ENCODE results near the gene PTCD2. TPM values are rescaled to one million over a fixed set of nuclear protein-coding genes. Genes with fewer than 3 reads are reported as not detected.
A peak's percentile ranks its signal among the peaks of the same experiment; 100 is the strongest.

The PTCD2 gene
- total and polyA plus RNA-seq, 9 of the 15 experiments (the other 6 are each of a cell fraction or from before 2014, with no cell fraction given) = 11.9 to 28.5 (median 18.6) TPM

DNA sequence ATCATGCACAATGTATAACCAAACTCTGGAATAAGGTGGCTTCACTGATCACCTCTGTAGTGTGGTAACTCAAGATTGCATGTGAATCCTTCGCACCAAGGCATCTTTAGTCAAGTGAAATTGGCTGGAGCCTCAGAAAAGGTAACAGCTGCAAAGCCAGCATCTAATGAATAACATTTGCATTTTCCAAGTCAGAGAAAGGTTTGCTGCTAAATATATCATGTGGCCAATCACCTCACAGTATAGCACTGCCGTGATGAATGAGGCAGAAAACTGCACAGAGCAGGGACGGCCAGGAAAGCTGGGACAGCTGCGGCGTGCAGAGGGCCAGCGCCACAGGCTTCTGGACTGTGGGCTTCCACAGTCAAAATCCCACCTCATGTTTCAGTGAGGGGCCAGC lies 18.6 kb upstream of the PTCD2 start:
- Histone ChIP-seq H4K20me1 (replicated peaks; ENCODE audit: control insufficient read depth, insufficient read depth, low read length) (no peaks in the 10 kb centered on the region), H3K4me1 (replicated peaks in 1 of 2; ENCODE audit: control insufficient read depth in 2 of 2, insufficient read depth in 2 of 2, low read length in 2 of 2) (peaks cover 3 to 27% of the 10 kb centered on the region in 2 experiments; a peak in 4 of 5 replicates), H3K9me1 (ENCODE audit: control insufficient read depth, insufficient read depth, low read length) (no peaks in the 10 kb centered on the region), H3K4me2 (ENCODE audit: insufficient read depth, low read length) (no peak overlapping the region), H3K9me3 (replicated peaks; ENCODE audit: control insufficient read depth, insufficient read depth, low read depth, low read length) (no peaks in the 10 kb centered on the region), H3K9ac (ENCODE audit: insufficient read depth in 1 of 2, low read depth in 2 of 2, low read length in 2 of 2) (peak overlapping the region in 1 of 2 experiments; percentile 77; a peak in 2 of 4 replicates), H3K27ac (ENCODE audit: extremely low read depth, low read depth, low read length) (no peak overlapping the region), H3K36me3 (ENCODE audit: control insufficient read depth, insufficient read depth, low read length) (peaks cover 52% of the 10 kb centered on the region; the same call in 2 of the 3 replicates), H3K27me3 (ENCODE audit: control insufficient read depth in 2 of 2, insufficient read depth in 2 of 2, low read length in 2 of 2) (no peaks in the 10 kb centered on the region), H3K4me3 (no peak overlapping the region), H3K79me2 (ENCODE audit: control insufficient read depth, insufficient read depth, low read length) (peaks cover 91% of the 10 kb centered on the region), H2AFZ (ENCODE audit: low read depth, low read length) (no peak overlapping the region)
- in situ Hi-C loops (cut with MboI) = loop anchor here (25.0 kb wide), 1 partner anchor 514 kb away; no protein-coding TSS in a partner anchor
- ATAC-seq (peak; percentile 45), FAIRE-seq (no peak), DNase-seq (ENCODE audit: extremely low read depth in 1 of 4, low spot score in 3 of 4) (no peak)
- ChIA-PET CTCF (ENCODE audit: low intra/inter-chr PET ratio) (no interaction called here), POLR2A (interaction anchor here (1.7 kb wide), 1 partner anchor 9 kb away, joined by 8 read pairs; no protein-coding TSS in a partner anchor)
- 85% methylated on average over 6 of the region's 6 CpGs for WGBS (ENCODE audit: insufficient coverage, low coverage, missing lambda C conversion rate)
- no TSS peak for BruUV-seq (replicated peaks)
- TF ChIP-seq, protein P1, sequence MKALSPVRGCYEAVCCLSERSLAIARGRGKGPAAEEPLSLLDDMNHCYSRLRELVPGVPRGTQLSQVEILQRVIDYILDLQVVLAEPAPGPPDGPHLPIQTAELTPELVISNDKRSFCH (CRISPR knock-in tag; IDR thresholded peaks at IDR 0.05) = no peak
- TF ChIP-seq, protein P1 (tag; IDR thresholded peaks at IDR 0.05) = no peak
- TF ChIP-seq SAFB2 (IDR thresholded peaks at IDR 0.05; ENCODE audit: borderline replicate concordance, low read depth, low read length, severe bottlenecking) = no peak
- no peak for TF ChIP-seq SMAD3 (CRISPR knock-in tag; conservative IDR thresholded peaks at IDR 0.05)
- TF ChIP-seq SMAD4 (CRISPR knock-in tag; conservative IDR thresholded peaks at IDR 0.05) = no peak
- TF ChIP-seq DDX20 (tag; IDR thresholded peaks at IDR 0.05; ENCODE audit: low read depth) = no peak
- no peak for TF ChIP-seq TAF9B (IDR thresholded peaks at IDR 0.05; ENCODE audit: partially characterized antibody)
- TF ChIP-seq HNRNPLL (IDR thresholded peaks at IDR 0.05; ENCODE audit: low read depth, low read length, poor library complexity, severe bottlenecking) = no peak
- TF ChIP-seq NFYB (IDR thresholded peaks at IDR 0.05; ENCODE audit: extremely low read depth, insufficient read length) = no peak
- TF ChIP-seq TEAD2 (tag; IDR thresholded peaks at IDR 0.05) = no peak
- TF ChIP-seq ZBTB8A (IDR thresholded peaks at IDR 0.05; ENCODE audit: partially characterized antibody) = no peak
- no peak for TF ChIP-seq THRAP3 (IDR thresholded peaks at IDR 0.05; ENCODE audit: borderline replicate concordance)
- TF ChIP-seq TAF7 (tag; IDR thresholded peaks at IDR 0.05) = no peak
- TF ChIP-seq CHD4 (IDR thresholded peaks at IDR 0.05; ENCODE audit: insufficient read depth, insufficient replicate concordance, low read depth, low read length, poor library complexity, severe bottlenecking) = no peak
- TF ChIP-seq CTBP1 (IDR thresholded peaks at IDR 0.05; ENCODE audit: borderline replicate concordance) = no peak
- TF ChIP-seq E2F3 (CRISPR knock-in tag; IDR thresholded peaks at IDR 0.05) = no peak
- TF ChIP-seq ZNF354B (CRISPR knock-in tag; IDR thresholded peaks at IDR 0.05) = no peak
- no peak for TF ChIP-seq U2AF2 (optimal IDR thresholded peaks at IDR 0.05; ENCODE audit: low read depth, low read length)
- intact Hi-C loops (cut with micrococcal nuclease) = no loop called here
